Adipose tissue (tissue), 3 donors: Measurements from ENCODE around the gene ZNF789. TPM values are rescaled to one million over a fixed set of nuclear protein-coding genes. Genes with fewer than 3 reads are reported as not detected.

Experiments
- H3K27ac ChIP-seq: one replicate; pipeline ENCODE4 v1.5.1; 2013; ENCODE audit warnings: low read depth, low read length
- WGBS, 3 donors: extraction: QIAGEN DNeasy Blood & Tissue Kit; methylation state at CpG; one replicate each; pipeline ENCODE4 v1.1.7; 2013; 5-methylcytosine and 5-hydroxymethylcytosine counted together
- polyA plus RNA-seq, 3 donors: library from polyadenylated mRNA; stranded (reverse); fragments of 200-250 nt; gene quantifications; one replicate each; pipeline ENCODE4 v1.2.3, GENCODE V29; 2013
- donor health status: healthy with polysubstance abuse.
- donor health status: Bipolar disorder and iron deficiency.
- donor health status: healthy.

The ZNF789 gene
- polyA plus RNA-seq, 3 donors, result 3.1 to 6.3 (median 4.8) TPM

- WGBS, 3 donors, result 57 to 67% (median 63%) methylated on average over 13 of the region's 13 CpGs
- no peak overlapping the region for H3K27ac ChIP-seq
These were observed 16.4 kb upstream of the ZNF789 start for GRCh38 chr7:99456288-99456687.

GRCh38 chr7:99457050-99457649, 15.5 kb upstream of the ZNF789 start:
- H3K27ac ChIP-seq, result no peak overlapping the region
- 86 to 89% (median 86%) methylated on average over 6 of the region's 6 CpGs for WGBS, 3 donors

GRCh38 chr7:99457650-99458493, 14.8 kb upstream of the ZNF789 start:
- 80 to 84% (median 80%) methylated on average over 26 of the region's 26 CpGs for WGBS, 3 donors
- no peak overlapping the region for H3K27ac ChIP-seq

- H3K27ac ChIP-seq, result no peak overlapping the region
- WGBS, 3 donors, result 88 to 89% (median 89%) methylated on average over 8 of the region's 8 CpGs
These were observed 13.6 kb upstream of the ZNF789 start for GRCh38 chr7:99459087-99459486.

GRCh38 chr7:99460651-99461050, 12.0 kb upstream of the ZNF789 start:
- no peak overlapping the region for H3K27ac ChIP-seq
- WGBS, 3 donors, result 74 to 90% (median 84%) methylated on average over 11 of the region's 11 CpGs

GRCh38 chr7:99461221-99461620, 11.5 kb upstream of the ZNF789 start:
- no peak overlapping the region for H3K27ac ChIP-seq
- 90 to 96% (median 95%) methylated on average over 2 of the region's 2 CpGs for WGBS, 3 donors

- WGBS, 3 donors, result 3 to 7% (median 4%) methylated on average over 9 of the region's 9 CpGs
- no peak overlapping the region for H3K27ac ChIP-seq
These were observed 7.3 kb upstream of the ZNF789 start for GRCh38 chr7:99465421-99465768.

GRCh38 chr7:99468336-99468918, 4.3 kb upstream of the ZNF789 start:
- H3K27ac ChIP-seq, result no peak overlapping the region
- WGBS, 3 donors, result 83 to 92% (median 89%) methylated on average over 29 of the region's 29 CpGs

- 35 to 50% (median 42%) methylated on average over 23 of the region's 23 CpGs for WGBS, 3 donors
- no peak overlapping the region for H3K27ac ChIP-seq
These were observed 3.2 kb upstream of the ZNF789 start for GRCh38 chr7:99469381-99470065.

- no peak overlapping the region for H3K27ac ChIP-seq
- 0 to 2% (median 1%) methylated on average over 7 of the region's 7 CpGs for WGBS, 3 donors
These were observed 566 bp downstream of the ZNF789 start for GRCh38 chr7:99473315-99473596.

- no peak overlapping the region for H3K27ac ChIP-seq
- 80 to 86% (median 82%) methylated on average over 5 of the region's 5 CpGs for WGBS, 3 donors
These were observed 3.4 kb downstream of the ZNF789 start for GRCh38 chr7:99476107-99476506.

GRCh38 chr7:99478464-99479440, 6.1 kb downstream of the ZNF789 start:
- no peak overlapping the region for H3K27ac ChIP-seq
- WGBS, 3 donors, result 67 to 78% (median 71%) methylated on average over 14 to 15 of the region's 15 CpGs

- 90 to 92% (median 90%) methylated on average over 5 of the region's 5 CpGs for WGBS, 3 donors
- no peak overlapping the region for H3K27ac ChIP-seq
These were observed 12.4 kb downstream of the ZNF789 start for GRCh38 chr7:99485094-99485493.

GRCh38 chr7:99489235-99489634, 16.5 kb downstream of the ZNF789 start:
- H3K27ac ChIP-seq, result no peak overlapping the region
- 68 to 94% (median 88%) methylated on average over 4 of the region's 4 CpGs for WGBS, 3 donors

GRCh38 chr7:99490878-99491277, 18.2 kb downstream of the ZNF789 start:
- 63 to 71% (median 68%) methylated on average over 3 of the region's 3 CpGs for WGBS, 3 donors
- H3K27ac ChIP-seq, result no peak overlapping the region

GRCh38 chr7:99493823-99494222, 21.1 kb downstream of the ZNF789 start:
- WGBS, 3 donors, result 97 to 100% (median 99%) methylated on average over 6 of the region's 6 CpGs

GRCh38 chr7:99497766-99498545, 25.3 kb downstream of the ZNF789 start:
- WGBS, 3 donors, result 76 to 79% (median 78%) methylated on average over 6 of the region's 6 CpGs
- no peak overlapping the region for H3K27ac ChIP-seq

More at GRCh38 chr7:99493823-99494222, 21.1 kb downstream of the ZNF789 start:
- H3K27ac ChIP-seq, result no peak overlapping the region
